GM23338 (cell line): ENCODE results near the gene MT1A. TPM values are rescaled to one million over a fixed set of nuclear protein-coding genes. Genes with fewer than 3 reads are reported as not detected.

Experiments used
- ATAC-seq: fragments of 200-7000 bp; cut with Tn5 transposase; 3 replicates; pipeline ENCODE4 v1.9.1; 2020
- DNase-seq: peaks from one replicate; pipeline ENCODE4 v3.0.0-alpha.2; 2015; ENCODE audit warnings: low spot score
- H2AFZ ChIP-seq: fragments of 200-600 bp; sonication (generic); 2 replicates; pipeline ENCODE4 v1.8.0; 2016; ENCODE audit warnings: antibody characterized with exemption, mild to moderate bottlenecking, moderate library complexity
- H3F3A ChIP-seq: fragments of 200-600 bp; sonication (generic); replicated peaks from 2 replicates; pipeline ENCODE4 v1.8.0; 2017; ENCODE audit warnings: antibody characterized with exemption, mixed run types, low read depth
- H3K27ac ChIP-seq: fragments of 200-600 bp; sonication (generic); 2 replicates; pipeline ENCODE4 v1.6.1; 2016; ENCODE audit warnings: low read depth
- H3K27me3 ChIP-seq: fragments of 200-600 bp; sonication (generic); 2 replicates; pipeline ENCODE4 v1.8.0; 2016; ENCODE audit warnings: mild to moderate bottlenecking, mixed run types, moderate library complexity; ENCODE audit not compliant: insufficient read depth
- H3K36me3 ChIP-seq: fragments of 200-600 bp; sonication (generic); 2 replicates; pipeline ENCODE4 v1.8.0; 2016; ENCODE audit warnings: mild to moderate bottlenecking; ENCODE audit not compliant: insufficient read depth
- H3K4me1 ChIP-seq: fragments of 200-600 bp; sonication (generic); 2 replicates; pipeline ENCODE4 v1.8.0; 2016; ENCODE audit warnings: mild to moderate bottlenecking, moderate library complexity; ENCODE audit not compliant: insufficient read depth
- H3K4me2 ChIP-seq: fragments of 200-600 bp; sonication (generic); 2 replicates; pipeline ENCODE4 v1.7.1; 2017; ENCODE audit warnings: mixed run types
- H3K4me3 ChIP-seq: fragments of 200-600 bp; sonication (generic); 2 replicates; pipeline ENCODE4 v1.6.1; 2016; ENCODE audit warnings: mixed run types
- H3K79me2 ChIP-seq: fragments of 200-600 bp; sonication (generic); replicated peaks from 2 replicates; pipeline ENCODE4 v1.8.0; 2017; ENCODE audit warnings: mild to moderate bottlenecking; ENCODE audit not compliant: insufficient read depth
- H3K9me2 ChIP-seq: fragments of 200-600 bp; sonication (generic); 2 replicates; pipeline ENCODE4 v1.8.0; 2017; ENCODE audit not compliant: insufficient read depth
- H4K20me1 ChIP-seq: fragments of 200-600 bp; sonication (generic); replicated peaks from 2 replicates; pipeline ENCODE4 v1.8.0; 2017; ENCODE audit warnings: mild to moderate bottlenecking; ENCODE audit not compliant: insufficient read depth
- H3K27ac Mint-ChIP-seq: 2 replicates; pipeline ENCODE4 v1.8.0; 2020; ENCODE audit warnings: inconsistent platforms, mild to moderate bottlenecking, moderate library complexity, mixed read lengths
- H3K27me3 Mint-ChIP-seq: 3 replicates; pipeline ENCODE4 v1.8.0; 2022; ENCODE audit warnings: low read depth, mild to moderate bottlenecking, moderate library complexity, mixed read lengths, inconsistent platforms; ENCODE audit not compliant: insufficient read depth, poor library complexity
- H3K36me3 Mint-ChIP-seq: 3 replicates; pipeline ENCODE4 v1.8.0; 2021; ENCODE audit warnings: low read depth, mild to moderate bottlenecking, inconsistent platforms, moderate library complexity, mixed read lengths
- H3K4me1 Mint-ChIP-seq: 3 replicates; pipeline ENCODE4 v1.8.0; 2020; ENCODE audit warnings: mild to moderate bottlenecking, inconsistent platforms, mixed read lengths
- H3K4me3 Mint-ChIP-seq: 3 replicates; pipeline ENCODE4 v1.8.0; 2021; ENCODE audit warnings: moderate library complexity, mild to moderate bottlenecking, inconsistent platforms, mixed read lengths
- H3K9me3 Mint-ChIP-seq: 3 replicates; pipeline ENCODE4 v1.8.0; 2020; ENCODE audit warnings: moderate library complexity, mild to moderate bottlenecking, inconsistent platforms, mixed read lengths
- CREB1 ChIP-seq: fragments of 250-450 bp; sonication (Bioruptor Pico); IDR thresholded peaks from 2 replicates; pipeline ENCODE4 v1.5.0; 2020; ENCODE audit warnings: low read depth, mild to moderate bottlenecking, moderate library complexity
- CTCF ChIP-seq, 2 experiments: fragments of 200-600 bp in 1 of 2; sonication (generic) in 1 of 2; conservative IDR thresholded peaks; 2 replicates each; pipeline versions ENCODE4 v1.5.1 to v1.6.1; 2016 to 2017; ENCODE audit warnings: antibody characterized with exemption in 2 of 2, low read depth in 2 of 2, mild to moderate bottlenecking in 2 of 2, moderate library complexity in 1 of 2
- EZH2 ChIP-seq: fragments of 200-600 bp; sonication (generic); IDR thresholded peaks from one replicate; pipeline ENCODE4 v1.8.0; 2017; ENCODE audit warnings: antibody characterized with exemption, mild to moderate bottlenecking, low read depth; ENCODE audit not compliant: unreplicated experiment
- EZH2phosphoT487 ChIP-seq: fragments of 200-600 bp; sonication (generic); IDR thresholded peaks from one replicate; pipeline ENCODE4 v1.8.1; 2018; ENCODE audit warnings: antibody characterized with exemption; ENCODE audit not compliant: unreplicated experiment
- JUNB ChIP-seq: IDR thresholded peaks from one replicate; pipeline ENCODE4 v1.6.1; 2016; ENCODE audit warnings: antibody characterized with exemption; ENCODE audit not compliant: unreplicated experiment
- NANOG ChIP-seq: IDR thresholded peaks from 2 replicates; pipeline ENCODE4 v1.6.1; 2016; ENCODE audit warnings: antibody characterized with exemption, borderline replicate concordance
- POLR2AphosphoS5 ChIP-seq: IDR thresholded peaks from 2 replicates; pipeline ENCODE4 v1.6.1; 2016; ENCODE audit warnings: antibody characterized with exemption, low read depth
- REST ChIP-seq: IDR thresholded peaks from one replicate; pipeline ENCODE4 v1.6.1; 2018; ENCODE audit warnings: antibody characterized with exemption; ENCODE audit not compliant: unreplicated experiment
- STAT1 ChIP-seq: IDR thresholded peaks from one replicate; pipeline ENCODE4 v1.6.1; 2016; ENCODE audit warnings: antibody characterized with exemption; ENCODE audit not compliant: unreplicated experiment
- ZNF114 ChIP-seq: fragments of 250-450 bp; sonication (Bioruptor Pico); IDR thresholded peaks from 2 replicates; pipeline ENCODE4 v1.5.0; 2020; ENCODE audit warnings: mild to moderate bottlenecking, moderate library complexity
- ZNF331 ChIP-seq: fragments of 250-450 bp; sonication (Bioruptor Pico); IDR thresholded peaks from 2 replicates; pipeline ENCODE4 v1.5.0; 2020; ENCODE audit warnings: low read depth, mild to moderate bottlenecking, moderate library complexity
- polyA plus RNA-seq: library from polyadenylated mRNA; unstranded; fragments of >200 nt; fragmentation: Nextera tagmentation; extraction: Ambion mirVana; gene quantifications from 2 replicates; pipeline ENCODE4 v1.2.1, GENCODE V29; 2016
- total RNA-seq: library from RNA; depleted of rRNA; stranded (reverse); fragments of >200 nt; shearing (Covaris generic); gene quantifications from 2 replicates; pipeline ENCODE4 v1.2.3, GENCODE V29; 2014
- TF ChIP-seq, protein P1 (sequence below): IDR thresholded peaks from 2 replicates; pipeline ENCODE4 v1.6.1; 2016; ENCODE audit warnings: antibody characterized with exemption
- TF ChIP-seq, protein P2 (sequence below): fragments of 250-450 bp; sonication (Bioruptor Pico); IDR thresholded peaks from 2 replicates; pipeline ENCODE4 v1.5.0; 2020; ENCODE audit warnings: mild to moderate bottlenecking, moderate library complexity

The MT1A gene
- total and polyA plus RNA-seq, 2 experiments from 2014 or later: 2.5 TPM; not detected in 1

DNA sequence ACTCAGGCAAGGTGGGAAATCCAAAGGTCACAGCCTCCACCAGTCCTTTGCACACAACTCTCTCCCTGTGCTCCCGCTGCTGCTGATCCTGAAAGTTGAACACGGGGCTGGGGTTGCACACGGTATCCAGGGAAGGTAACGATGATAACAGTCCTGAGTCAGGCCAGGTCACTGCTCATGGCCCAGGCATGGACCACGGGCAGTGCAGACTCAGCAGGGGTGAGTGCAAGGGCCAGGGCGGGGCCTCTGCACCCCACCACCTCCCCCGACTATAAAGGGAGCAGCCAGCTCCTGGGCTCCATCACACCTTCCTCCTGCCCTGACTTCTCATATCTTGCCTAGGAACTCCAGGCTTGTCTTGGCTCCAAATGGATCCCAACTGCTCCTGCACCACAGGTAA is 13.1 kb downstream of the MT1A start, which contains the start of gene MT1B:
MT1B (plus strand) TSS at position 301 of the 400 bp plus-strand sequence; CDS start at position 369, 68 bp downstream.
- no peak for DNase-seq
- Histone ChIP-seq H3K79me2 (no peaks in the 10 kb centered on the region), H3K36me3 (no peaks in the 10 kb centered on the region; the same call in 1 of the 2 replicates), H4K20me1 (no peaks in the 10 kb centered on the region), H3F3A (no peaks in the 10 kb centered on the region), H3K27me3 (peaks cover 58% of the 10 kb centered on the region), H3K9me2 (no peaks in the 10 kb centered on the region), H3K27ac (no peak within 1 kb of the TSS), H3K4me3 (no peak within 1 kb of the TSS), H3K4me1 (no peaks in the 10 kb centered on the region; the same call in 1 of the 2 replicates), H3K4me2 (no peak within 1 kb of the TSS), H2AFZ (no peak within 1 kb of the TSS)
- Mint-ChIP-seq H3K27ac (no peak within 1 kb of the TSS), H3K27me3 (peaks cover 52% of the 10 kb centered on the region), H3K4me3 (no peak within 1 kb of the TSS), H3K36me3 (no peaks in the 10 kb centered on the region), H3K9me3 (no peaks in the 10 kb centered on the region), H3K4me1 (peaks cover 4% of the 10 kb centered on the region; the same call in 2 of the 3 replicates)
- no peak for ATAC-seq
- TF ChIP-seq, protein P1, sequence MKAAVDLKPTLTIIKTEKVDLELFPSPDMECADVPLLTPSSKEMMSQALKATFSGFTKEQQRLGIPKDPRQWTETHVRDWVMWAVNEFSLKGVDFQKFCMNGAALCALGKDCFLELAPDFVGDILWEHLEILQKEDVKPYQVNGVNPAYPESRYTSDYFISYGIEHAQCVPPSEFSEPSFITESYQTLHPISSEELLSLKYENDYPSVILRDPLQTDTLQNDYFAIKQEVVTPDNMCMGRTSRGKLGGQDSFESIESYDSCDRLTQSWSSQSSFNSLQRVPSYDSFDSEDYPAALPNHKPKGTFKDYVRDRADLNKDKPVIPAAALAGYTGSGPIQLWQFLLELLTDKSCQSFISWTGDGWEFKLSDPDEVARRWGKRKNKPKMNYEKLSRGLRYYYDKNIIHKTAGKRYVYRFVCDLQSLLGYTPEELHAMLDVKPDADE: no peak
- TF ChIP-seq ZNF114 (no peak), STAT1 (no peak), ZNF331 (no peak), NANOG (no peak), EZH2 (no peak), EZH2phosphoT487 (no peak), CREB1 (no peak), JUNB (no peak), POLR2AphosphoS5 (no peak), REST (no peak), CTCF (conservative IDR thresholded peaks at IDR 0.05; ENCODE audit: low read depth in 2 of 2) (no peak)
- TF ChIP-seq, protein P2, sequence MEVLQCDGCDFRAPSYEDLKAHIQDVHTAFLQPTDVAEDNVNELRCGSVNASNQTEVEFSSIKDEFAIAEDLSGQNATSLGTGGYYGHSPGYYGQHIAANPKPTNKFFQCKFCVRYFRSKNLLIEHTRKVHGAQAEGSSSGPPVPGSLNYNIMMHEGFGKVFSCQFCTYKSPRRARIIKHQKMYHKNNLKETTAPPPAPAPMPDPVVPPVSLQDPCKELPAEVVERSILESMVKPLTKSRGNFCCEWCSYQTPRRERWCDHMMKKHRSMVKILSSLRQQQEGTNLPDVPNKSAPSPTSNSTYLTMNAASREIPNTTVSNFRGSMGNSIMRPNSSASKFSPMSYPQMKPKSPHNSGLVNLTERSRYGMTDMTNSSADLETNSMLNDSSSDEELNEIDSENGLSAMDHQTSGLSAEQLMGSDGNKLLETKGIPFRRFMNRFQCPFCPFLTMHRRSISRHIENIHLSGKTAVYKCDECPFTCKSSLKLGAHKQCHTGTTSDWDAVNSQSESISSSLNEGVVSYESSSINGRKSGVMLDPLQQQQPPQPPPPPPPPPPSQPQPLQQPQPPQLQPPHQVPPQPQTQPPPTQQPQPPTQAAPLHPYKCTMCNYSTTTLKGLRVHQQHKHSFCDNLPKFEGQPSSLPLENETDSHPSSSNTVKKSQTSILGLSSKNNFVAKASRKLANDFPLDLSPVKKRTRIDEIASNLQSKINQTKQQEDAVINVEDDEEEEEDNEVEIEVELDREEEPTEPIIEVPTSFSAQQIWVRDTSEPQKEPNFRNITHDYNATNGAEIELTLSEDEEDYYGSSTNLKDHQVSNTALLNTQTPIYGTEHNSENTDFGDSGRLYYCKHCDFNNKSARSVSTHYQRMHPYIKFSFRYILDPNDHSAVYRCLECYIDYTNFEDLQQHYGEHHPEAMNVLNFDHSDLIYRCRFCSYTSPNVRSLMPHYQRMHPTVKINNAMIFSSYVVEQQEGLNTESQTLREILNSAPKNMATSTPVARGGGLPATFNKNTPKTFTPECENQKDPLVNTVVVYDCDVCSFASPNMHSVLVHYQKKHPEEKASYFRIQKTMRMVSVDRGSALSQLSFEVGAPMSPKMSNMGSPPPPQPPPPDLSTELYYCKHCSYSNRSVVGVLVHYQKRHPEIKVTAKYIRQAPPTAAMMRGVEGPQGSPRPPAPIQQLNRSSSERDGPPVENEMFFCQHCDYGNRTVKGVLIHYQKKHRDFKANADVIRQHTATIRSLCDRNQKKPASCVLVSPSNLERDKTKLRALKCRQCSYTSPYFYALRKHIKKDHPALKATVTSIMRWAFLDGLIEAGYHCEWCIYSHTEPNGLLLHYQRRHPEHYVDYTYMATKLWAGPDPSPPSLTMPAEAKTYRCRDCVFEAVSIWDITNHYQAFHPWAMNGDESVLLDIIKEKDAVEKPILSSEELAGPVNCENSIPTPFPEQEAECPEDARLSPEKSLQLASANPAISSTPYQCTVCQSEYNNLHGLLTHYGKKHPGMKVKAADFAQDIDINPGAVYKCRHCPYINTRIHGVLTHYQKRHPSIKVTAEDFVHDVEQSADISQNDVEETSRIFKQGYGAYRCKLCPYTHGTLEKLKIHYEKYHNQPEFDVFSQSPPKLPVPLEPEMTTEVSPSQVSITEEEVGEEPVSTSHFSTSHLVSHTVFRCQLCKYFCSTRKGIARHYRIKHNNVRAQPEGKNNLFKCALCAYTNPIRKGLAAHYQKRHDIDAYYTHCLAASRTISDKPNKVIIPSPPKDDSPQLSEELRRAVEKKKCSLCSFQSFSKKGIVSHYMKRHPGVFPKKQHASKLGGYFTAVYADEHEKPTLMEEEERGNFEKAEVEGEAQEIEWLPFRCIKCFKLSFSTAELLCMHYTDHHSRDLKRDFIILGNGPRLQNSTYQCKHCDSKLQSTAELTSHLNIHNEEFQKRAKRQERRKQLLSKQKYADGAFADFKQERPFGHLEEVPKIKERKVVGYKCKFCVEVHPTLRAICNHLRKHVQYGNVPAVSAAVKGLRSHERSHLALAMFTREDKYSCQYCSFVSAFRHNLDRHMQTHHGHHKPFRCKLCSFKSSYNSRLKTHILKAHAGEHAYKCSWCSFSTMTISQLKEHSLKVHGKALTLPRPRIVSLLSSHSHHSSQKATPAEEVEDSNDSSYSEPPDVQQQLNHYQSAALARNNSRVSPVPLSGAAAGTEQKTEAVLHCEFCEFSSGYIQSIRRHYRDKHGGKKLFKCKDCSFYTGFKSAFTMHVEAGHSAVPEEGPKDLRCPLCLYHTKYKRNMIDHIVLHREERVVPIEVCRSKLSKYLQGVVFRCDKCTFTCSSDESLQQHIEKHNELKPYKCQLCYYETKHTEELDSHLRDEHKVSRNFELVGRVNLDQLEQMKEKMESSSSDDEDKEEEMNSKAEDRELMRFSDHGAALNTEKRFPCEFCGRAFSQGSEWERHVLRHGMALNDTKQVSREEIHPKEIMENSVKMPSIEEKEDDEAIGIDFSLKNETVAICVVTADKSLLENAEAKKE (CRISPR knock-in tag): no peak
